Right atrium auricular region (tissue), 2 donors: ENCODE data around the gene SKAP1. TPM values are rescaled to one million over a fixed set of nuclear protein-coding genes. Genes with fewer than 3 reads are reported as not detected.

Experiments used
- DNase-seq: peaks from one replicate; pipeline ENCODE4 v3.0.0-alpha.2; 2019; ENCODE audit warnings: low spot score
- H3K27ac ChIP-seq, 2 donors: fragments of 200-600 bp; sonication (generic); 1 replicate in 1 of 2; 2 replicates in 1 of 2; pipeline ENCODE4 v1.5.1; 2016 to 2019
- H3K27me3 ChIP-seq, 2 donors: fragments of 200-600 bp; sonication (generic); one replicate each; pipeline versions ENCODE4 v1.5.1 to v1.6.0; 2017 to 2019
- H3K36me3 ChIP-seq: fragments of 200-600 bp; sonication (generic); one replicate; pipeline ENCODE4 v1.5.1; 2016
- H3K4me1 ChIP-seq, 2 donors: fragments of 200-600 bp; sonication (generic); one replicate each; pipeline versions ENCODE4 v1.5.1 to v1.6.0; 2017 to 2019
- H3K4me3 ChIP-seq, 2 donors: fragments of 200-600 bp; sonication (generic); 1 replicate in 1 of 2; 2 replicates in 1 of 2; pipeline ENCODE4 v1.5.1; 2017 to 2019; ENCODE audit warnings: mild to moderate bottlenecking in 1 of 2, moderate library complexity in 1 of 2
- H3K9me3 ChIP-seq, 2 donors: fragments of 200-600 bp; sonication (generic); one replicate each; pipeline ENCODE4 v1.5.1; 2019
- CTCF ChIP-seq, 2 donors: fragments of 200-600 bp; sonication (generic); IDR thresholded peaks; one replicate each; pipeline ENCODE4 v1.5.1; 2019; ENCODE audit warnings: antibody characterized with exemption in 2 of 2
- total RNA-seq, 2 donors: library from RNA; depleted of rRNA; stranded (reverse); fragments of >200 nt; gene quantifications; one replicate each; pipeline ENCODE4 v1.1.0, GENCODE V29; 2016

Gene SKAP1
- total RNA-seq, 2 donors from 2014 or later, result not detected

- Histone ChIP-seq H3K4me1 (peaks cover 0 to 26% of the 10 kb centered on the region in 2 donors), H3K36me3 (no peaks in the 10 kb centered on the region), H3K4me3 (no peak overlapping the region), H3K9me3 (no peaks in the 10 kb centered on the region), H3K27me3 (no peaks in the 10 kb centered on the region), H3K27ac (no peak overlapping the region)
- TF ChIP-seq CTCF (IDR thresholded peaks at IDR 0.05), result no peak
- no peak for DNase-seq
Observed at GRCh38 chr17:48104440-48104839, 325.6 kb downstream of the SKAP1 start.

- H3K4me3 ChIP-seq, result no peak overlapping the region
- H3K27me3 ChIP-seq, result no peaks in the 10 kb centered on the region
- no peak for DNase-seq
- peaks cover 0 to 16% of the 10 kb centered on the region in 2 donors for H3K4me1 ChIP-seq
- no peaks in the 10 kb centered on the region for H3K36me3 ChIP-seq
- H3K9me3 ChIP-seq, result no peaks in the 10 kb centered on the region
- H3K27ac ChIP-seq, result no peak overlapping the region
- no peak for TF ChIP-seq CTCF (IDR thresholded peaks at IDR 0.05)
Observed at GRCh38 chr17:48102798-48103715, 327.0 kb downstream of the SKAP1 start.

GRCh38 chr17:48102043-48102750, 327.8 kb downstream of the SKAP1 start:
- Histone ChIP-seq H3K4me3 (no peak overlapping the region), H3K4me1 (peaks cover 0 to 17% of the 10 kb centered on the region in 2 donors), H3K9me3 (no peaks in the 10 kb centered on the region), H3K27ac (no peak overlapping the region), H3K27me3 (no peaks in the 10 kb centered on the region), H3K36me3 (no peaks in the 10 kb centered on the region)
- no peak for TF ChIP-seq CTCF (IDR thresholded peaks at IDR 0.05)
- no peak for DNase-seq

GRCh38 chr17:48101012-48101720, 328.8 kb downstream of the SKAP1 start, which contains the start of gene CBX1:
Gene CBX1, minus strand, starts transcription at chr17:48101478. Its CDS starts 24,474 bp downstream, at chr17:48077004.
- Histone ChIP-seq H3K9me3 (no peaks in the 10 kb centered on the region), H3K27ac (peak within 1 kb of the TSS; percentile 85 to 87), H3K27me3 (no peaks in the 10 kb centered on the region), H3K36me3 (no peaks in the 10 kb centered on the region), H3K4me1 (peaks cover 0 to 14% of the 10 kb centered on the region in 2 donors), H3K4me3 (peak within 1 kb of the TSS; percentile 63 to 96)
- peak; percentile 90 for DNase-seq
- TF ChIP-seq CTCF (IDR thresholded peaks at IDR 0.05), result peak in 1 of 2 donors; percentile 30

GRCh38 chr17:48100591-48101011, 329.4 kb downstream of the SKAP1 start:
- no peak for TF ChIP-seq CTCF (IDR thresholded peaks at IDR 0.05)
- Histone ChIP-seq H3K9me3 (no peaks in the 10 kb centered on the region), H3K27me3 (no peaks in the 10 kb centered on the region), H3K27ac (peak overlapping the region; percentile 85 to 87), H3K4me1 (peaks cover 0 to 14% of the 10 kb centered on the region in 2 donors), H3K4me3 (peak overlapping the region; percentile 63 to 96), H3K36me3 (no peaks in the 10 kb centered on the region)
- no peak for DNase-seq
